Left ventricle myocardium inferior (tissue), 1 donor: ENCODE results near the gene DYNLRB2. TPM values are rescaled to one million over a fixed set of nuclear protein-coding genes. Genes with fewer than 3 reads are reported as not detected.
A peak's percentile ranks its signal among the peaks of the same experiment; 100 is the strongest.

Source experiments
- DNase-seq: peaks from one replicate; pipeline ENCODE4 v3.0.0-alpha.2; 2020
- H3K27ac ChIP-seq: fragments of 200-600 bp; replicated peaks from 2 replicates; pipeline ENCODE4 v1.8.0; 2021
- H3K27me3 ChIP-seq: fragments of 200-600 bp; 2 replicates; pipeline ENCODE4 v1.8.0; 2021; ENCODE audit warnings: low read depth
- H3K36me3 ChIP-seq: fragments of 200-600 bp; 2 replicates; pipeline ENCODE4 v1.8.0; 2021
- H3K4me1 ChIP-seq: fragments of 200-600 bp; 2 replicates; pipeline ENCODE4 v1.8.0; 2021
- H3K4me3 ChIP-seq: fragments of 200-600 bp; 2 replicates; pipeline ENCODE4 v1.8.0; 2021; ENCODE audit warnings: mild to moderate bottlenecking, moderate library complexity
- H3K9me3 ChIP-seq: fragments of 200-600 bp; replicated peaks from 2 replicates; pipeline ENCODE4 v1.8.0; 2021
- CTCF ChIP-seq: fragments of 200-600 bp; IDR thresholded peaks from 2 replicates; pipeline ENCODE4 v1.8.0; 2021; ENCODE audit warnings: antibody characterized with exemption, mild to moderate bottlenecking, borderline replicate concordance
- intact Hi-C: fragments of 100-400 bp; cut with micrococcal nuclease; formaldehyde crosslinking; loops from one replicate; pipeline ENCODE4 v1.11.0; 2022
- total RNA-seq: library from RNA; stranded (reverse); fragmentation: NEBNext Ultra II Directional; extraction: Animal tissue kit (Norgen Biotek cat#: 25700); gene quantifications from one replicate; pipeline ENCODE4 v1.2.1, GENCODE V29; 2021
- donor health status: DM: no; HTN: yes; CAD: no; lungs with severe emphysema.

The DYNLRB2 gene
- total RNA-seq, 1 donor from 2014 or later: not detected

- Histone ChIP-seq H3K27ac (no peak overlapping the region), H3K4me1 (no peaks in the 10 kb centered on the region), H3K4me3 (no peak overlapping the region), H3K9me3 (no peaks in the 10 kb centered on the region), H3K27me3 (peaks cover 45% of the 10 kb centered on the region), H3K36me3 (no peaks in the 10 kb centered on the region)
- no peak for DNase-seq
- intact Hi-C loops: no loop called here
- no peak for TF ChIP-seq CTCF
Observed at GRCh38 chr16:80519189-80519588, 21.6 kb upstream of the DYNLRB2 start.

GRCh38 chr16:80525420-80525819, 15.4 kb upstream of the DYNLRB2 start:
- Histone ChIP-seq H3K4me3 (no peak overlapping the region), H3K4me1 (no peaks in the 10 kb centered on the region), H3K36me3 (no peaks in the 10 kb centered on the region), H3K27ac (no peak overlapping the region), H3K27me3 (peaks cover 32% of the 10 kb centered on the region), H3K9me3 (no peaks in the 10 kb centered on the region)
- no peak for TF ChIP-seq CTCF
- intact Hi-C loops: no loop called here
- no peak for DNase-seq

GRCh38 chr16:80526418-80527061, 14.3 kb upstream of the DYNLRB2 start:
- H3K27ac ChIP-seq: no peak overlapping the region
- H3K9me3 ChIP-seq: no peaks in the 10 kb centered on the region
- H3K4me3 ChIP-seq: no peak overlapping the region
- TF ChIP-seq CTCF: peak; percentile 91
- H3K36me3 ChIP-seq: no peaks in the 10 kb centered on the region
- intact Hi-C loops: no loop called here
- DNase-seq: no peak
- H3K4me1 ChIP-seq: no peaks in the 10 kb centered on the region
- H3K27me3 ChIP-seq: peaks cover 28% of the 10 kb centered on the region

- Histone ChIP-seq H3K27ac (no peak overlapping the region), H3K4me1 (no peaks in the 10 kb centered on the region), H3K9me3 (no peaks in the 10 kb centered on the region), H3K27me3 (peaks cover 32% of the 10 kb centered on the region), H3K36me3 (no peaks in the 10 kb centered on the region), H3K4me3 (no peak overlapping the region)
- DNase-seq: no peak
- no peak for TF ChIP-seq CTCF
- intact Hi-C loops: no loop called here
Observed at GRCh38 chr16:80527297-80527696, 13.5 kb upstream of the DYNLRB2 start.

- Histone ChIP-seq H3K27ac (no peak overlapping the region), H3K36me3 (no peaks in the 10 kb centered on the region), H3K4me1 (no peaks in the 10 kb centered on the region), H3K27me3 (peaks cover 57% of the 10 kb centered on the region), H3K9me3 (no peaks in the 10 kb centered on the region), H3K4me3 (no peak overlapping the region)
- intact Hi-C loops: no loop called here
- no peak for TF ChIP-seq CTCF
- DNase-seq: no peak
Observed at GRCh38 chr16:80530479-80530878, 10.3 kb upstream of the DYNLRB2 start.
